Measurements from ENCODE around the gene SECISBP2. TPM values are rescaled to one million over a fixed set of nuclear protein-coding genes. Genes with fewer than 3 reads are reported as not detected.
A peak's percentile ranks its signal among the peaks of the same experiment; 100 is the strongest.

Gene SECISBP2
- total and polyA plus RNA-seq, 2 of the 13 experiments (the other 11 are each of a cell fraction or from before 2014, with no cell fraction given) = 32.4 to 38.0 TPM

DNA sequence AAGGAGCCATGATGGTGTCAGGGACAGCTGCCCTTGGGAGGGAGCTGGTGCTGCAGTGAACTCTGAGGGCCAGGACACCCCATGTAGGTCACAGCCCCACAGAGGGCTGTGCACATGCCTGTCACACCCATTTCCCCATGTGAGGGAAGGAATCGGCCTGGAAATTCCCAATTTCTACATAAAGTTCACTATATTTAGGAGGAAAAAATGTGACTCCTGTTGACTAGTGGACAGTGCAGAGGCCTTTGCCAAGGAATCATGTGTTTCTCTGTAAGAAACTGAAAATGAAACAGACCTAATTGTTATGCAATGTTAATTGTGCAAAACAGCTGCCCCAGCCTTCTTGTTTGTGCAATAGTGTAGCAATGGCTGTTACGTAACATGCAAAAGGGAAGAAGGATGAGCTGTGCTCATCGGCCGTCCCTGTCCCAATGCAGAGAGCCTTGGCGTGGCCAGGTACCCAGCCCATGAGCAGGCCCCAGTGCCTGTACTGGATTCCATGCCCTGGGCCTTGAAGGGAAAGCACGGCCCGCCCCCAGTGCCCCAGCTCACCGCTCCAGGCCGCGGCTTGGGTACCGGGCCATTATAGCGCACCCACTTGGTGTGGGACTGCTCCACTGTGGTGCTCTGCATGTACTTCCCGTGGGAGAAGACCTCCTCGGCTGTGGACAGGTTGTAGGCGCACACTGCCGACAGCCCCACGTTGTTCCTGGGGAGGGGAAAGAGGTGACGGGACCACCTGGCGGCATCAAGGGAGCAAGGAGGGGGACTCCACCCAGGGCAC lies 70.0 kb downstream of the SECISBP2 start (continued):
- TF ChIP-seq NAIF1 (CRISPR knock-in tag; IDR thresholded peaks at IDR 0.05; ENCODE audit: borderline replicate concordance) (no peak), ZNF331 (CRISPR knock-in tag; IDR thresholded peaks at IDR 0.05) (peak; percentile 56; the same call in 1 of the 2 replicates), ZC3H4 (CRISPR knock-in tag; IDR thresholded peaks at IDR 0.05; ENCODE audit: borderline replicate concordance) (no peak), DPF2 (CRISPR knock-in tag; IDR thresholded peaks at IDR 0.05; ENCODE audit: borderline replicate concordance, low read depth) (no peak), ZNF432 (CRISPR knock-in tag; IDR thresholded peaks at IDR 0.05; ENCODE audit: borderline replicate concordance) (no peak)
- TF ChIP-seq, protein P1, sequence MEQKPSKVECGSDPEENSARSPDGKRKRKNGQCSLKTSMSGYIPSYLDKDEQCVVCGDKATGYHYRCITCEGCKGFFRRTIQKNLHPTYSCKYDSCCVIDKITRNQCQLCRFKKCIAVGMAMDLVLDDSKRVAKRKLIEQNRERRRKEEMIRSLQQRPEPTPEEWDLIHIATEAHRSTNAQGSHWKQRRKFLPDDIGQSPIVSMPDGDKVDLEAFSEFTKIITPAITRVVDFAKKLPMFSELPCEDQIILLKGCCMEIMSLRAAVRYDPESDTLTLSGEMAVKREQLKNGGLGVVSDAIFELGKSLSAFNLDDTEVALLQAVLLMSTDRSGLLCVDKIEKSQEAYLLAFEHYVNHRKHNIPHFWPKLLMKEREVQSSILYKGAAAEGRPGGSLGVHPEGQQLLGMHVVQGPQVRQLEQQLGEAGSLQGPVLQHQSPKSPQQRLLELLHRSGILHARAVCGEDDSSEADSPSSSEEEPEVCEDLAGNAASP (CRISPR knock-in tag; IDR thresholded peaks at IDR 0.05; ENCODE audit: borderline replicate concordance) = 0 out of 2 replicates have a peak, but pooled peaks have one; percentile 30
- TF ChIP-seq, protein P2, sequence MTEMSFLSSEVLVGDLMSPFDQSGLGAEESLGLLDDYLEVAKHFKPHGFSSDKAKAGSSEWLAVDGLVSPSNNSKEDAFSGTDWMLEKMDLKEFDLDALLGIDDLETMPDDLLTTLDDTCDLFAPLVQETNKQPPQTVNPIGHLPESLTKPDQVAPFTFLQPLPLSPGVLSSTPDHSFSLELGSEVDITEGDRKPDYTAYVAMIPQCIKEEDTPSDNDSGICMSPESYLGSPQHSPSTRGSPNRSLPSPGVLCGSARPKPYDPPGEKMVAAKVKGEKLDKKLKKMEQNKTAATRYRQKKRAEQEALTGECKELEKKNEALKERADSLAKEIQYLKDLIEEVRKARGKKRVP (CRISPR knock-in tag; IDR thresholded peaks at IDR 0.05) = peak in 1 of 2 experiments; percentile 90; a peak in 2 of 4 replicates
- TF ChIP-seq, protein P3, sequence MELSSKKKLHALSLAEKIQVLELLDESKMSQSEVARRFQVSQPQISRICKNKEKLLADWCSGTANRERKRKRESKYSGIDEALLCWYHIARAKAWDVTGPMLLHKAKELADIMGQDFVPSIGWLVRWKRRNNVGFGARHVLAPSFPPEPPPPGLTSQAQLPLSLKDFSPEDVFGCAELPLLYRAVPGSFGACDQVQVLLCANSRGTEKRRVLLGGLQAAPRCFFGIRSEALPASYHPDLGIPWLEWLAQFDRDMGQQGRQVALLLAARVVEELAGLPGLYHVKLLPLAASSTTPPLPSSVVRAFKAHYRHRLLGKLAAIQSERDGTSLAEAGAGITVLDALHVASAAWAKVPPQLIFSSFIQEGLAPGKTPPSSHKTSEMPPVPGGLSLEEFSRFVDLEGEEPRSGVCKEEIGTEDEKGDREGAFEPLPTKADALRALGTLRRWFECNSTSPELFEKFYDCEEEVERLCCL (CRISPR knock-in tag; IDR thresholded peaks at IDR 0.05; ENCODE audit: borderline replicate concordance) = no peak
- TF ChIP-seq, protein P4, sequence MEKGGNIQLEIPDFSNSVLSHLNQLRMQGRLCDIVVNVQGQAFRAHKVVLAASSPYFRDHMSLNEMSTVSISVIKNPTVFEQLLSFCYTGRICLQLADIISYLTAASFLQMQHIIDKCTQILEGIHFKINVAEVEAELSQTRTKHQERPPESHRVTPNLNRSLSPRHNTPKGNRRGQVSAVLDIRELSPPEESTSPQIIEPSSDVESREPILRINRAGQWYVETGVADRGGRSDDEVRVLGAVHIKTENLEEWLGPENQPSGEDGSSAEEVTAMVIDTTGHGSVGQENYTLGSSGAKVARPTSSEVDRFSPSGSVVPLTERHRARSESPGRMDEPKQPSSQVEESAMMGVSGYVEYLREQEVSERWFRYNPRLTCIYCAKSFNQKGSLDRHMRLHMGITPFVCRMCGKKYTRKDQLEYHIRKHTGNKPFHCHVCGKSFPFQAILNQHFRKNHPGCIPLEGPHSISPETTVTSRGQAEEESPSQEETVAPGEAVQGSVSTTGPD (CRISPR knock-in tag; IDR thresholded peaks at IDR 0.05) = no peak
- TF ChIP-seq, protein P5, sequence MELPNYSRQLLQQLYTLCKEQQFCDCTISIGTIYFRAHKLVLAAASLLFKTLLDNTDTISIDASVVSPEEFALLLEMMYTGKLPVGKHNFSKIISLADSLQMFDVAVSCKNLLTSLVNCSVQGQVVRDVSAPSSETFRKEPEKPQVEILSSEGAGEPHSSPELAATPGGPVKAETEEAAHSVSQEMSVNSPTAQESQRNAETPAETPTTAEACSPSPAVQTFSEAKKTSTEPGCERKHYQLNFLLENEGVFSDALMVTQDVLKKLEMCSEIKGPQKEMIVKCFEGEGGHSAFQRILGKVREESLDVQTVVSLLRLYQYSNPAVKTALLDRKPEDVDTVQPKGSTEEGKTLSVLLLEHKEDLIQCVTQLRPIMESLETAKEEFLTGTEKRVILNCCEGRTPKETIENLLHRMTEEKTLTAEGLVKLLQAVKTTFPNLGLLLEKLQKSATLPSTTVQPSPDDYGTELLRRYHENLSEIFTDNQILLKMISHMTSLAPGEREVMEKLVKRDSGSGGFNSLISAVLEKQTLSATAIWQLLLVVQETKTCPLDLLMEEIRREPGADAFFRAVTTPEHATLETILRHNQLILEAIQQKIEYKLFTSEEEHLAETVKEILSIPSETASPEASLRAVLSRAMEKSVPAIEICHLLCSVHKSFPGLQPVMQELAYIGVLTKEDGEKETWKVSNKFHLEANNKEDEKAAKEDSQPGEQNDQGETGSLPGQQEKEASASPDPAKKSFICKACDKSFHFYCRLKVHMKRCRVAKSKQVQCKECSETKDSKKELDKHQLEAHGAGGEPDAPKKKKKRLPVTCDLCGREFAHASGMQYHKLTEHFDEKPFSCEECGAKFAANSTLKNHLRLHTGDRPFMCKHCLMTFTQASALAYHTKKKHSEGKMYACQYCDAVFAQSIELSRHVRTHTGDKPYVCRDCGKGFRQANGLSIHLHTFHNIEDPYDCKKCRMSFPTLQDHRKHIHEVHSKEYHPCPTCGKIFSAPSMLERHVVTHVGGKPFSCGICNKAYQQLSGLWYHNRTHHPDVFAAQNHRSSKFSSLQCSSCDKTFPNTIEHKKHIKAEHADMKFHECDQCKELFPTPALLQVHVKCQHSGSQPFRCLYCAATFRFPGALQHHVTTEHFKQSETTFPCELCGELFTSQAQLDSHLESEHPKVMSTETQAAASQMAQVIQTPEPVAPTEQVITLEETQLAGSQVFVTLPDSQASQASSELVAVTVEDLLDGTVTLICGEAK (IDR thresholded peaks at IDR 0.05) = no peak
- TF ChIP-seq, protein P5 (CRISPR knock-in tag; IDR thresholded peaks at IDR 0.05) = no peak
